HG02852 (cell line): ENCODE data around the gene HDDC3.

Source experiments
- ATAC-seq: cut with Tn5 transposase; IDR thresholded peaks from one replicate; pipeline ENCODE4 v1.9.1; 2021; ENCODE audit warnings: mild to moderate bottlenecking, moderate library complexity; ENCODE audit not compliant: unreplicated experiment

HDDC3 gene

GRCh38 chr15:90931828-90932659 is at the start of gene HDDC3:
Gene HDDC3, minus strand, starts transcription at chr15:90932549. Its CDS starts 9 bp downstream, at chr15:90932540.
- peak; percentile 37 for ATAC-seq

DNA sequence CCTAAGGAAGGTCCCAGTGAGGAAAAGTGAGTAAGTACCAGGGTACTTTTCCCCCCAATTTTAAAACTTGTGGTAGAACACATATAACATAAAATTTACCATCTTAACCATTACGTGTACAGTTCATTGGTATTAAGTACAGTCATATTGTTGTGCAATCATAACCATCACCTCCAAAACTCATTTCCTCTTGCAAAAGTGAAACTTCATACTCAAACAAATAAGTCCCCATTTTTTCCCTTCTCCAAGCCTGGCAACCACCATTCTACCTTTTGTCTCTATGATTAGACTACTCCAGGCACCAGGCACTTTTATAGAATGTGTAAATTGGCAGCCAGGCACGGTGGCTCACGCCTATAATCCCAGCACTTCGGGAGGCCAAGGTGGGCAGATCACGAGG is 49.8 kb upstream of the HDDC3 start:
- ATAC-seq, result no peak

GRCh38 chr15:90981681-90982080 is 49.3 kb upstream of the HDDC3 start:
- no peak for ATAC-seq

GRCh38 chr15:90979582-90979981 is 47.2 kb upstream of the HDDC3 start:
- ATAC-seq, result no peak

GRCh38 chr15:90974216-90974615 is 41.9 kb upstream of the HDDC3 start:
- no peak for ATAC-seq

DNA sequence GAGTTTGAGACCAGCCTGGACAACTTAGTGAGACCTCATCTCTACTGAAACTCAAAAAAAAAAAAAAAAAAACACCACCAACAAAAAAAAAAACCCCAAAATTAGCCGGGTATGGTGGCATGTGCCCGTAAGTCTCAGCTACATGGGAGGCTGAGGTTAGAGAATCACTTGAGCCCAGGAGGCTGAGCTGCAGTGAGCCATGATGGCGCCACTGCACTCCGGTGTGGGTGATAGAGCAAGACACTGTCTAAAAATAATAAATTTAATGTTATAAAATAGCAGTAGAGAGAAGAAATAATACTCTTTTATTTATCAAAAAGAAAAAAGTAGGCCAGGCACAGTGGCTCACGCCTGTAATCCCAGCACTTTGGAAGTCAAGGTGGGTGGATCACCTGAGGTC is 39.8 kb upstream of the HDDC3 start:
- no peak for ATAC-seq

- ATAC-seq, result no peak
These were observed 37.9 kb upstream of the HDDC3 start for GRCh38 chr15:90970274-90970673.

- no peak for ATAC-seq
These were observed 36.1 kb upstream of the HDDC3 start for GRCh38 chr15:90968434-90968833.

GRCh38 chr15:90967206-90967605 is 34.9 kb upstream of the HDDC3 start:
- ATAC-seq, result no peak

- no peak for ATAC-seq
These were observed 33.9 kb upstream of the HDDC3 start for GRCh38 chr15:90966262-90966661.

DNA sequence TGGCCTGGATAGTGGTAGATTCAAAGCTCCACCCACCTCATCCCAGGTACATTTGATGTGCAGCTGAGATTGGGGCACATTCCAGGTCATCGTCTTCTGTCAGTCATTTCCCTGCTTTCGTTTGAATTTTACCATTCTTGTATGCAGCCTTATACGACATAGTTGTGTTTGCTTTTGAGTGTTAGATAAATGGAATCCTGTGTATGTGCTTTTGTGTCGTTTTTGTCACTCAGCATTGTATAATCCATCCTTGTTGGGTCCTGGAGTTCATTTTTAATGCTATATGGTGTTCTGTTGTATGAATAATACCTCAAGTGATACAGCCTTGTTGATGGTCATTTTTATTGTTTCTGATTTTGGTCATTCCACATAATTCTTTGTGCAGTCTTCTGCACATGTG is 29.7 kb upstream of the HDDC3 start:
- no peak for ATAC-seq

- no peak for ATAC-seq
These were observed 28.1 kb upstream of the HDDC3 start for GRCh38 chr15:90960298-90961091.

DNA sequence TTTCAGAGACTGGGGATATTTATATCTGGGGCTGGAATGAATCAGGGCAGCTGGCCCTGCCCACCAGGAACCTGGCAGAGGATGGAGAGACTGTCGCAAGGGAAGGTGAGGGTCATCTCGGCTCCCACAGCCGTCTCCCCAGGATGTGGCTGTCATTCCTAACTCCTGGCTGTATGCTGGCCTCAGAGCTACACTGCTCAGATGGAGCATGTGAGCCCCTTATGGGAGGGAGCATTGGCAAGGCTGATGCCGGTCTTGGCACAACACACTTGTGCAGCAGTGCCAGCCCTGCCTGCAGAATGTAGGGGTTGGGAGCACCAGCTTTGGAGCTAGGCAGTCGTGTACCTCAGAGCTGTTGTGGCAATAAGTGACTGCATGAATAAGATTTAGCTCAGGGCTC is 27.5 kb upstream of the HDDC3 start:
- no peak for ATAC-seq

GRCh38 chr15:90959028-90959595 is 26.8 kb upstream of the HDDC3 start:
- no peak for ATAC-seq

- no peak for ATAC-seq
These were observed 25.4 kb upstream of the HDDC3 start for GRCh38 chr15:90957791-90958190.

DNA sequence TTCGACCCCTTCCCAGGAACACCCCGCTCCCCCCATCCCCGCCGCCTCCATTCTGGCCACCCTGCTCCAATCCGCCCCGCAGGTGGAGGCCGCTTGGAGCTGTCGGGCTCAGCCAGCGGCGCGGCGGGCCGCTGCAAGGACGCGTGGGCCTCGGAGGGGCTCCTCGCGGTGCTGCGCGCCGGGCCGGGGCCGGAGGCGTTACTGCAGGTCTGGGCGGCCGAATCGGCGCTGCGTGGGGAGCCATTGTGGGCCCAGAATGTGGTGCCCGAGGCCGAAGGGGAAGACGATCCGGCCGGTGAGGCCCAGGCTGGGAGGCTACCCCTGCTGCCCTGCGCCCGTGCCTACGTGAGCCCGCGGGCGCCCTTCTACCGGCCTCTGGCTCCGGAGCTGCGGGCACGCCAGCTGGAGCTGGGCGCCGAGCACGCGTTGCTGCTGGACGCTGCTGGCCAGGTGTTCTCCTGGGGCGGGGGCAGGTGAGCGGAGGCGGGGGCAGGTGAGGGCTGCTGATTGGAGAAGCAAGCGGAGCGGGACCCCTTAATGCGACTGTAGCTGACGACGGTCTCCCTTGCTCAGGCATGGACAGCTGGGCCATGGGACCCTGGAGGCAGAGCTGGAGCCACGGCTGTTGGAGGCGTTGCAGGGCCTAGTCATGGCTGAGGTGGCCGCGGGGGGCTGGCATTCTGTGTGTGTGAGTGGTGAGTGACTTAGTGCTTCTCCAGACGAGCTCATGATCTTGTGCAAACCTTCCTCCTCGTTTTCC is 24.9 kb upstream of the HDDC3 start:
- ATAC-seq, result no peak

DNA sequence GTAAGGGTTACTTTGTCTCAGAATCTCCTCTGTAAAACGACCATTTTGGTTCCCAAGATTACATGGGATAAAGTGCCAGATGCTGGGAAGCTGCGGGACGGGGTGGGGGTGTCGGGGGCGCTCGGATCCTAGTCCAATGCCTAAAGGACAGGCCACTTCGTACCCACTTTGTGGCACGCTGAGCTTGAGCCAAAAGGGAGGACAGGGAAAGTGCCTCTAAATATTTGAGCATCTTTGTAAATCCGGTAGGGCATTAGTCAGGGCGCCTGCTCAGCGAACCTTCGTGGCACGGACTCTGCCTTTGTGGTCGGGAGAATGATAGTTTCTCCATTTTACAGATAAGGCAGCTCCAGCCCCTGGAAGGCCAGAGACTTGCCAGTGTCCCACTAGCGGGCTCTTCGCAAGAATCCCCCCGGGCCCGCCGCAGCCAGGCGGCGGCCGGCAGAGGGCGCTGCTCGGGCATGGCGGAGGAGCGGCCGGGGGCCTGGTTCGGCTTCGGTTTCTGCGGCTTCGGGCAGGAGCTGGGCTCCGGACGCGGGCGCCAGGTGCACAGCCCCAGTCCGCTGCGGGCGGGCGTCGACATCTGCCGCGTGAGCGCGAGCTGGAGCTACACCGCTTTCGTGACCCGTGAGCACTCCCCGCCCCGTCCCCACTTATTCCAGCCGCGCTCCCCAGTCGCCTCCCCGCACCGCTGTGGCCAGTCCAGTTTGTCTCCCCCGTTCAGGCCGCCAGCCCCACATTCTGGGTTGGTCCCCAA is 24.1 kb upstream of the HDDC3 start:
- no peak for ATAC-seq

- no peak for ATAC-seq
These were observed 23.4 kb upstream of the HDDC3 start for GRCh38 chr15:90955624-90956273.

- ATAC-seq, result peak; percentile 92
These were observed 22.6 kb upstream of the HDDC3 start, which contains the start of gene RCCD1 for GRCh38 chr15:90954712-90955623. Gene RCCD1, plus strand, starts transcription at chr15:90954884. Its CDS starts 1,851 bp downstream, at chr15:90956735.
